ENCODE measurements around the gene PPM1N. TPM values are rescaled to one million over a fixed set of nuclear protein-coding genes. Genes with fewer than 3 reads are reported as not detected.
A peak's percentile ranks its signal among the peaks of the same experiment; 100 is the strongest.

Gene PPM1N
- total RNA-seq, 2 experiments from 2014 or later = 3.3 to 3.5 TPM

GRCh38 chr19:45456500-45456815 is 41.8 kb upstream of the PPM1N start:
- DNase-seq (no peak), ATAC-seq (ENCODE audit: poor library complexity) (no peak)
- H3K36me3 Mint-ChIP-seq (ENCODE audit: low read depth) = peaks cover under 1% of the 10 kb centered on the region
- H3K4me1 Mint-ChIP-seq (ENCODE audit: low read depth) = peaks cover 30% of the 10 kb centered on the region
- peak overlapping the region; percentile 70 for H3K27ac Mint-ChIP-seq
- no peak for TF ChIP-seq CTCF (IDR thresholded peaks at IDR 0.05)
- no peaks in the 10 kb centered on the region for H3K9me3 Mint-ChIP-seq
- CTCF ChIA-PET = interaction anchor here (0.9 to 6.5 kb wide), 4 partner anchors 11 to 102 kb away, joined by 3 to 51 read pairs (median 18); partner anchors contain the start of gene FOSB
- H3K4me3 Mint-ChIP-seq = no peak overlapping the region
- Histone ChIP-seq H3K9me3 (ENCODE audit: control insufficient read depth in 1 of 2, insufficient read depth in 1 of 2, low read length in 2 of 2) (no peaks in the 10 kb centered on the region), H3K4me1 (ENCODE audit: insufficient read depth, low read length) (peaks cover 32% of the 10 kb centered on the region), H3K27ac (ENCODE audit: low read depth in 1 of 2, low read length in 2 of 2) (no peak overlapping the region), H3K36me3 (ENCODE audit: insufficient read depth, low read length) (no peaks in the 10 kb centered on the region), H3K27me3 (ENCODE audit: control insufficient read depth in 1 of 2, insufficient read depth in 2 of 2, low read length in 2 of 2) (peaks cover 0 to 2% of the 10 kb centered on the region in 2 experiments), H3K4me3 (ENCODE audit: low read length) (no peak overlapping the region)
- intact Hi-C loops (cut with DNase I, micrococcal nuclease) = loop anchor here in 1 of 2 experiments (1.0 kb wide), 1 partner anchor 9 kb away; no protein-coding TSS in a partner anchor
- H3K27me3 Mint-ChIP-seq = no peaks in the 10 kb centered on the region
- POLR2A ChIA-PET = interaction anchor here (1.1 to 1.3 kb wide), 2 partner anchors 13 to 17 kb away, joined by 3 to 6 read pairs; no protein-coding TSS in a partner anchor

- no peak overlapping the region for H3K4me3 ChIP-seq (ENCODE audit: low read length)
- ChIA-PET POLR2A (no interaction called here), CTCF (interaction anchor here (1.6 kb wide), 1 partner anchor 10 kb away, joined by 6 read pairs; the partner anchor contains the start of gene FOSB)
- intact Hi-C loops (cut with DNase I, micrococcal nuclease) = no loop called here
- Mint-ChIP-seq H3K27me3 (no peaks in the 10 kb centered on the region), H3K9me3 (no peaks in the 10 kb centered on the region), H3K4me1 (ENCODE audit: low read depth) (peaks cover 20% of the 10 kb centered on the region), H3K36me3 (ENCODE audit: low read depth) (no peaks in the 10 kb centered on the region), H3K4me3 (no peak overlapping the region), H3K27ac (no peak overlapping the region)
- ATAC-seq (ENCODE audit: poor library complexity) (no peak), DNase-seq (no peak)
- TF ChIP-seq CTCF (IDR thresholded peaks at IDR 0.05) = no peak
- peaks cover 0 to 2% of the 10 kb centered on the region in 2 experiments for H3K27me3 ChIP-seq (ENCODE audit: control insufficient read depth in 1 of 2, insufficient read depth in 2 of 2, low read length in 2 of 2)
- no peak overlapping the region for H3K27ac ChIP-seq (ENCODE audit: low read depth in 1 of 2, low read length in 2 of 2)
- H3K4me1 ChIP-seq (ENCODE audit: insufficient read depth, low read length) = peaks cover 23% of the 10 kb centered on the region
- no peaks in the 10 kb centered on the region for H3K36me3 ChIP-seq (ENCODE audit: insufficient read depth, low read length)
- H3K9me3 ChIP-seq (ENCODE audit: control insufficient read depth in 1 of 2, insufficient read depth in 1 of 2, low read length in 2 of 2) = no peaks in the 10 kb centered on the region
Observed at GRCh38 chr19:45457776-45458175, 40.5 kb upstream of the PPM1N start.

GRCh38 chr19:45460807-45461347 is 37.4 kb upstream of the PPM1N start:
- ChIA-PET CTCF (interaction anchor here (3.9 kb wide), 1 partner anchor 21 kb away, joined by 19 read pairs; no protein-coding TSS in a partner anchor), POLR2A (no interaction called here)
- Mint-ChIP-seq H3K4me1 (ENCODE audit: low read depth) (peaks cover 7% of the 10 kb centered on the region), H3K27me3 (no peaks in the 10 kb centered on the region), H3K36me3 (ENCODE audit: low read depth) (no peaks in the 10 kb centered on the region), H3K9me3 (no peaks in the 10 kb centered on the region), H3K27ac (no peak overlapping the region), H3K4me3 (no peak overlapping the region)
- no peak overlapping the region for H3K27ac ChIP-seq (ENCODE audit: low read depth in 1 of 2, low read length in 2 of 2)
- H3K9me3 ChIP-seq (ENCODE audit: control insufficient read depth in 1 of 2, insufficient read depth in 1 of 2, low read length in 2 of 2) = no peaks in the 10 kb centered on the region
- TF ChIP-seq CTCF (IDR thresholded peaks at IDR 0.05) = no peak
- peaks cover 0 to 1% of the 10 kb centered on the region in 2 experiments for H3K27me3 ChIP-seq (ENCODE audit: control insufficient read depth in 1 of 2, insufficient read depth in 2 of 2, low read length in 2 of 2)
- H3K4me3 ChIP-seq (ENCODE audit: low read length) = no peak overlapping the region
- intact Hi-C loops (cut with DNase I, micrococcal nuclease) = no loop called here
- DNase-seq (no peak), ATAC-seq (ENCODE audit: poor library complexity) (no peak)
- no peaks in the 10 kb centered on the region for H3K36me3 ChIP-seq (ENCODE audit: insufficient read depth, low read length)
- H3K4me1 ChIP-seq (ENCODE audit: insufficient read depth, low read length) = peaks cover 11% of the 10 kb centered on the region
